GM19193 (cell line): Measurements from ENCODE around the gene CARS1.

Experiments used
- POLR2A ChIP-seq: IDR thresholded peaks from 4 replicates; pipeline ENCODE4 v1.6.1; 2011; ENCODE audit not compliant: insufficient read depth, insufficient read length; ENCODE audit errors: extremely low read depth

CARS1 gene

DNA sequence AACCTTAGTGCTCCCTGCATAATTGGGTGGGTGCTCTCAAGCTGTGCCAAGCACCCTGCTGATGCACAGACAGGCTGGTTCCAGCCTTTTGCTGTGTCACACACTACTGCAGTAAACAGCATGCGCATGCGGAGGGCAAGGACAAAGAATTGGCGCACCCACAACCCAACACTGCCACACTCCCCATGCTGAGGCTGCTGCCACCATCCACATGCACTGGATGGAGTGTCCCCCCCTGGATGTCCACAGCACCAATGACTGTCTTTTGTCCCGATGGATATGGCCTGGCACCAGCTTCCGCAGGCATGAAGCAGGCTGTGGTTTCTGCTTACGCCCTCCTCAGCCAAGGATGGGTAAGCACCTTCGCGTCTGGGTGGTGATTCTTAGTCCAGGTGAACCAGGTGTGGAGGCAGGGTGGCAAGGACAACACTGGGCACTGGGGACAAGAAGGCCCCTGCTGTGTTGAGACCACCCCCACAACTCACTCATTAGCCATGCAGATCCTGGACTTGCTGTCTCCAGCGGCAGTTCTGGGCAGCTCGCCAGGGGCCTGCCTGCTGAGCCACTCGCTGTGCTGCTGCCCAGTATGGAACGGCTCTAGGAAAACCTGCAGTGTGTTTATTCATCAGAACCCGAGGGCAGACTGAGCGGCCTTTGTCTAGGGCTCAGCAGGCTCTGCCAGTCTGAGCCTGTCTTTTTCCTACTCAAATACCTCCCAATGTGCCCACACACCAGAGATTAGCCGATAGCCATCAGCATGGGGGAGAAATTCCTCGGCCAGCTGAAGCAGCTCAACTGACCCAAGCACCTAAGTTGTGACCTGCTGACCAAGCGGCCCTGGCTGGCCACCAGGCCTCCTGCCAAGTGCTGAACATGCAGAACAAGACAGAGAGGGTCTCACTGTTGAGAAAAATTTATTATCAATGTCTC, 56.9 kb downstream of the CARS1 start:
- no peak for TF ChIP-seq POLR2A

GRCh38 chr11:2999464-2999998, 57.7 kb downstream of the CARS1 start:
- TF ChIP-seq POLR2A: no peak

GRCh38 chr11:2998073-2998850, 59.0 kb downstream of the CARS1 start:
- TF ChIP-seq POLR2A: no peak

- TF ChIP-seq POLR2A: no peak
These were observed 59.8 kb downstream of the CARS1 start for GRCh38 chr11:2997406-2997805.

GRCh38 chr11:2996976-2997375, 60.2 kb downstream of the CARS1 start:
- no peak for TF ChIP-seq POLR2A

DNA sequence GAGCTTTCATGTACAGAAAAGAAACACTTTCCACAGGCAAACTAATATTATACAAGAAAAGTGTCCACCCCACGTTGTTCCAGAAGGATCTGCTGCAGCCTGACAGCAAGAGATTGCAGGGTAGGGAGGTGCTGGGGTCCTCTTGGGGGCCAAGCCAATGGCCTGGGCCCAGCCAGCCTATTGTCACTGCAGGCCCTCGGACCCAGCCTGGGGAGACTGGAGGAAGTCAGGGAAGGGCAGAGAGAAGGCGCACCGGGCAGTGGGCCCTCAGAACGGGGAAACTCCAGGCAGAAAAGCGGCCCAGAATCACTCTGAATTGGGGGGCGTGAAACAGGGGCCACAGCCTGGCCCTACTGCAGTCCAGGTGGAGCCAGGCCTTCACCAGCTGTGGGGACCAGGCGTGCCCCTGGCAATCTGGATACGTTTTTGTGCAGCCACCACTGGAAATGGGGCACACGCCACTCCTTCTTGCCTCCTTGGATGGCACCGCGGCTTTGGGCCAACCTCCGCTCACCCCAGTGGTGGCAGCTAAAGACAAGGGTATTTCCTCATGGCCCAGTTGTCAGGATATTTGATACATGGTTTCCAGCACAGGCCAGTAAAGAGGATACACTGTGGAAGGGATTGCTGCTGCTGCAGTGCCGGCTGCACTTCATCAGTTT, 61.2 kb downstream of the CARS1 start:
- no peak for TF ChIP-seq POLR2A

GRCh38 chr11:2995031-2995561, 62.1 kb downstream of the CARS1 start:
- TF ChIP-seq POLR2A: no peak

GRCh38 chr11:2994336-2994730, 62.9 kb downstream of the CARS1 start:
- no peak for TF ChIP-seq POLR2A

GRCh38 chr11:2992997-2993325, 64.3 kb downstream of the CARS1 start:
- no peak for TF ChIP-seq POLR2A

DNA sequence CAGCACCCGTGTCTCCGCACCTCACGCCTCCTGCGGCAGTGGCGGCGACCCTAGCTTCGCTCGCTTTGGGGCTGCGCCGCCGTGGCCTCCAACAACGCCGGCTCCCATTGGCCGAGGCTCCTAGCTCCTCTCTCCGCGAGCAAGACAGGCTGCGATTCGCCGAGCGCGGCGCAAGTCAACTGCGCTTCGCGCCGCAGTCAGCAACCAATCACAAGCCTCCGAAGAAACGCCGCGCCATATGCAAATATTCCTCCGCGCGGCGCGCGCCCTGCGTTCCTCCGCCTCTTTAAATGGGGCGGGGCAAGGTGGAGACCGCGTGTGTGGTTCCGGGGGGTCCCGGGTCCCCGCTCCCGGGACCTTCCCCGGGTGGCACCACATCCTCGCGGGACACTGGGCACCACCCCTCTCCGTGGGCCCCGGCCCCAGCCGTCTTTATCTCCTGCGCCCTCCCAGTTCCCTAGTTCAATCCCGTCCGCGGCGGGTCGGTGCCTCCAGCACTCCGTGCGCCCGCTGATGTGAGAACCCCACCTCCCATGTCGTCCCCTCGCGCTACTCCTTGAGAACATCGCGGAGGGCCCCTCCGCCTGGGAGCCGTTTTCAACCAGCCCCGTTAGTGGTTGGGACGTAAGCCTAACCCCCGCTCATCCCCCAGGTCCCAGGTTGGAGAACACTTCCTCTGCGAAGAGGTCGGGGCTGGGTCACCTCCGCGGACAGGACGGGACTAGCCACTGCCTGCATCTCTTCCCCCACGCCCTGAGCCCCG, 64.8 kb downstream of the CARS1 start, which contains the start of gene NAP1L4:
Gene NAP1L4, minus strand, starts transcription at position 96 of the 763 bp plus-strand sequence. CDS start 13,109 bp downstream, outside the sequence.
- TF ChIP-seq POLR2A: peak; percentile 86

- no peak for TF ChIP-seq POLR2A
These were observed 65.6 kb downstream of the CARS1 start for GRCh38 chr11:2991452-2992233.

DNA sequence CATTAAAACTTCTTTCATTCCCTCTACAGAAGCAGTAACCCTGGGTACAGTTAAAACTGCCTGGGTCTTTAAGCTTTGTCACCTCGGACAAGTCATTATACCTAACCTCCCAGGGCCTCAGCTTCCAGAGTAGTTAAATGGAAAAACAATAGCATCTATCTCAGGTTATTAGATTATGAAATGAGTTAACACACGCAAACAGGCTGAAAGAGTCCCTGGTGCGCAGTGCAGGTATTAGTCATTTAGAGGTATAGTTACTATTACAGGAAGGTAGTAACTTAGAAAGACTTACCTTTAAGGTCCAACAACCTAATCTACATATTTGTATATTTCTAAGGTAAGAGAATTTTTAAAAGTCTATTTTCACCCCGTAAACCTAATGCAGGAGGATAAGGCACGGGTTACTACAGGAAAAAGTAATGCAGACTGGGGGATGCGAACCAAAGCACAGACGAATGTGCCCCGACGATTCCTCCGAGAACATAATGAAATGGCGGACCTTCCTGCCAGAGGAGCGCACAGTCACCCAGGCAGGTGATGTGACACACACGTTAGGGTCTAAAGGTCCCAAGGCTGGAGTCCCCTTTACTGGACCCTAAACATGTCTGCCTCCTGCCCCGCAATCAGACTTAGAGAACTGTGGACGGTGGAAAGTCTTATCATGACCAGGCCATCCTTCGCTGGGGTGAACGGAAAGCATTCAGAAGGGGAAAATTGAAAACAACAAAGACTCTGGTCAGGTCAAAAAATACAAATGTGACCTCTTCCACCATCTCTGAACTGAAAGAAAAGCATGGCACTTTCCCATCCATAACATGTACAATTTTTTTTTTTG, 66.4 kb downstream of the CARS1 start:
- no peak for TF ChIP-seq POLR2A

DNA sequence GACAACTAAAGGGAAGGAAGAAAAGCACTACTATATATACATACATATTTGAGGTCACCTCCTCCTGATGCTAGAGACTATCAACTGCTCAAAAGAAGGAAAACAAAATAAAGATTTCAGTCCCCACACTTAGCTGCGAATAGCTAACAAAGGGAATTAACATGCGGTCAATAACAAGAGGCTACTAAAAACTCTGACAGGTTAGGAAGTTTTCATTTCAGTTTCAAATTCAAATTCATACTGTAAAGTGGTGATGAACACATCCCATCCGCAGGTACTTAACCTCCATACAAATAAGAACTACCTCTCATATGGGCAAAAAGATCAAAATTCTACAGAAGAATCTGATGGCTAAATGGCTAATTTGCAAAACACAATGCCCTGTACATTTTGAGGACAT, 67.7 kb downstream of the CARS1 start:
- no peak for TF ChIP-seq POLR2A

DNA sequence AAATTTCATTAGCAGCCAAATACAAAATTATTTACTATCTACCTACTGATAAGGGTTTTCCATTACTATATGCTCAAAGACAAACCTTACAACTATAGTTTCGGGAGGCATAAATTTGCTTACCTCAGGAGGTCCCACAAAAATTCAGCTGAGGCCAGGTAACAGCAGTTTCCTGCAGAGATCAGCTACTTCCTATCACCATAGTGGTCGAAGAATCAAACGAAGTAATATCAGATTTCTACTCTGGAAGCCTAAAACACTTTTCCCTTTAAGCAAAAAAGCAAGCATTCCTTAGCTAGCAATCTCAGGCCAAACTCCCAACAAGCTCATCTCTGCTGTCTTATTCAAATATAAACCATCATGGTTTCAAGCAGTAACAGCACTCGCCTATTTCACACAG, 68.2 kb downstream of the CARS1 start:
- no peak for TF ChIP-seq POLR2A
